ENCODE measurements around the gene SH3PXD2B. TPM values are rescaled to one million over a fixed set of nuclear protein-coding genes. Genes with fewer than 3 reads are reported as not detected.

SH3PXD2B gene
- total and polyA plus RNA-seq, 8 donors: 4.2 to 24.9 (median 11.0) TPM

DNA sequence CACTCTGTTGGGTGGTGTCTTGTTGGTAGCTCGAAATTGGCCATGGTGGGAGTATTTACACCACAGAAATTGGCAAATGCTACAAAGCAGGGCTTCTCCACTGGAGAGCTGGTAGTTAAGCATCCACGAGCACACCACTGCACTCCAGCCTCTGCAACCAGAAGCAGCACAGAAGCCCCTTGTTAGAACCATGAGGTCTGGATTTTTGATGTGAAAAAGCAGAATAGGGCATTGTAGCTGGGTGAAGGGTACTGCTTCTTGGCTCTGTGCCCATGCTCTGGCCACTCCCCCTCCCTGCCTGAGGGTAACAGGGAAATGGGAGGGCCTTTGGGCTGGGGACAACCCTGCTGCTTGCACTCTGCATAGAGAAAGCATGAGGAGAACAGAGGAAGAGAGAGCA, 89.6 kb downstream of the SH3PXD2B start:
- 89 to 98% methylated on average over 2 of the region's 2 CpGs for WGBS, 2 donors
- no peaks in the 10 kb centered on the region for H3K4me1 ChIP-seq
- DNase-seq: no peak
- peak in 1 of 4 donors; percentile 36 for ATAC-seq
- H3K4me3 ChIP-seq: no peak overlapping the region
- H3K36me3 ChIP-seq: no peaks in the 10 kb centered on the region
- no peaks in the 10 kb centered on the region for H3K27me3 ChIP-seq
- TF ChIP-seq, protein P1, sequence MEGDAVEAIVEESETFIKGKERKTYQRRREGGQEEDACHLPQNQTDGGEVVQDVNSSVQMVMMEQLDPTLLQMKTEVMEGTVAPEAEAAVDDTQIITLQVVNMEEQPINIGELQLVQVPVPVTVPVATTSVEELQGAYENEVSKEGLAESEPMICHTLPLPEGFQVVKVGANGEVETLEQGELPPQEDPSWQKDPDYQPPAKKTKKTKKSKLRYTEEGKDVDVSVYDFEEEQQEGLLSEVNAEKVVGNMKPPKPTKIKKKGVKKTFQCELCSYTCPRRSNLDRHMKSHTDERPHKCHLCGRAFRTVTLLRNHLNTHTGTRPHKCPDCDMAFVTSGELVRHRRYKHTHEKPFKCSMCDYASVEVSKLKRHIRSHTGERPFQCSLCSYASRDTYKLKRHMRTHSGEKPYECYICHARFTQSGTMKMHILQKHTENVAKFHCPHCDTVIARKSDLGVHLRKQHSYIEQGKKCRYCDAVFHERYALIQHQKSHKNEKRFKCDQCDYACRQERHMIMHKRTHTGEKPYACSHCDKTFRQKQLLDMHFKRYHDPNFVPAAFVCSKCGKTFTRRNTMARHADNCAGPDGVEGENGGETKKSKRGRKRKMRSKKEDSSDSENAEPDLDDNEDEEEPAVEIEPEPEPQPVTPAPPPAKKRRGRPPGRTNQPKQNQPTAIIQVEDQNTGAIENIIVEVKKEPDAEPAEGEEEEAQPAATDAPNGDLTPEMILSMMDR (IDR thresholded peaks at IDR 0.05): no peak
- H3K27ac ChIP-seq: no peak overlapping the region
- H3K9me3 ChIP-seq: no peaks in the 10 kb centered on the region
- intact Hi-C loops (cut with DNase I): no loop called here
- FAIRE-seq: no peak

DNA sequence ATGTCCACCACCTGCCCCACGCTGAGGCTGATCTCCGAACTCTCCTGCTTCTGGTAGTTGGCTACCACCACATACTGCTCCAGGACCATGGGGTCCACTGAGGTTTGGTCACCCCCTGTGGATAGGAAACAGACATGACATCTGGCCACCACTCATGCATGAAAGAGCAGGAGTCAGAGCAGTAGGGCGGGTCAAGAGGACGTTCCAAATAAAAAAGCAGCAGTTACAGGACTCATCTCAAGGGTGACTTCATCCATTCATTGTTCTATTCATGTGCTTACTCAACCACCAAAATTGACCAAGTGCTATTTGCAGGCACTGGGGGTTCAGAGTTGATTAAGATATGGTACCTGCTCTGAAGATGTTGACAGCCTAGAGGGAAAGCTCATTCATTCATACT, 91.6 kb downstream of the SH3PXD2B start:
- no peak for FAIRE-seq

DNA sequence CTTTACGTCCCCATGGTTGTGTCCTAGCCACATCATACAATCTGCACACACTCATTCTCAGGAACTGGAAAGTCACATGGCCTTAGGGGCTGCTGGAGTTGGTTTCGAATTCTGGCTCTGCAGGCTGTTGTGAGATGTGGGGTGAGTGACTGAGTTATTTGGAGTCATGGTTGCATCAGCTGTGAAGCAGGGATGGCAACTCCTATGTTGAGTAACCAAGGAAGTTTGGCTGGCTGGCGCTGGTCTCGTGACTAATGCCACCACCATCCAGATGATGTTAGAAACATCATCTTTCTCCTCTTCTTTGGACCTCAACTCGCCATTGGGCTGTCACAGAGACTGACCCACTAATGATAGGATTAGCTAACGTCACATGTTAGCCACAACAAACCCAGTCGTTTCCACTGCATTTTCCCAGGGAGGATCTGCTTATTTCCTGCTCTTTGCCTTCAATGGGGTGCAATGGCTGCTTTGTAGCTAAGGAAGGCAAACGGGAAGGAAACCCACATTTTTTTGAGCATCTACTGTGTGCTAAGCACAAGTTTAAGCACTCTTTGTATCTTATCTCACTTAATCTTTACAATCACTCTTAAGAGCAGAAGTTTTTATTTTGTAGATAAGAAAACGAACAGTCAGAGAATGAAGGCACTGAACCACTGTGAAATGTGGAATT, 92.6 kb downstream of the SH3PXD2B start:
- peak in 1 of 4 donors; percentile 65 for ATAC-seq
- H3K4me3 ChIP-seq: no peak overlapping the region
- H3K27ac ChIP-seq: no peak overlapping the region
- intact Hi-C loops (cut with DNase I): no loop called here
- no peak for FAIRE-seq
- H3K36me3 ChIP-seq: no peaks in the 10 kb centered on the region
- no peaks in the 10 kb centered on the region for H3K27me3 ChIP-seq
- DNase-seq: no peak
- TF ChIP-seq, protein P1 (IDR thresholded peaks at IDR 0.05): no peak
- H3K4me1 ChIP-seq: peaks cover 0 to 5% (median 0%) of the 10 kb centered on the region in 3 donors
- H3K9me3 ChIP-seq: no peaks in the 10 kb centered on the region
- 83 to 87% methylated on average over 9 of the region's 9 CpGs for WGBS, 2 donors

More for the DNA sequence above, 91.6 kb downstream of the SH3PXD2B start:
- TF ChIP-seq, protein P1 (IDR thresholded peaks at IDR 0.05): no peak
- Histone ChIP-seq H3K9me3 (no peaks in the 10 kb centered on the region), H3K27ac (no peak overlapping the region), H3K4me3 (no peak overlapping the region), H3K4me1 (peaks cover 0 to 3% (median 0%) of the 10 kb centered on the region in 3 donors), H3K27me3 (no peaks in the 10 kb centered on the region), H3K36me3 (no peaks in the 10 kb centered on the region)
- DNase-seq: no peak
- WGBS, 2 donors: 96% methylated on average over 4 of the region's 4 CpGs
- no peak for ATAC-seq
- intact Hi-C loops (cut with DNase I): no loop called here

DNA sequence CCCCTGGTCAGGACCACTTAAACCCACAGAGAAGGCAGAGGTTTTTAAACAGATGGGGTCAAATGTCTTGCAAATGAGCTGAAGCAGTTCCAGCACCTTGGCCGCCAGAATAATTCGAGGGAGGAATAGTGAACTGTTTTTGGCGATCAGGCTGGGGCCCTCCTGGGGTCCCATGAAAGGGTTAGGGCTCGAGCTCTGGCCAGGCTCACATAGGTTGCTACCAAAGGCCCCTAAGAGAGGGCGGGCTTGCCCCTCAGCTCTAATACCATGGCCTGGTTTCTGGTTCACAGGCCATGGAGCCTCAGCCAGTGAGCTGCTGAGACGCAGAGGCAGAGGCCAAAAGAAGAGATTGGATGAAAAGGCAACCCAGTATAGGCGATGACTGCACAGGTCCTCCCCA, 96.0 kb downstream of the SH3PXD2B start:
- intact Hi-C loops (cut with DNase I): no loop called here
- FAIRE-seq (no peak), DNase-seq (no peak), ATAC-seq (no peak)
- TF ChIP-seq, protein P1 (IDR thresholded peaks at IDR 0.05): no peak
- H3K4me3 ChIP-seq: no peak overlapping the region
- no peaks in the 10 kb centered on the region for H3K9me3 ChIP-seq
- H3K27me3 ChIP-seq: no peaks in the 10 kb centered on the region
- 91 to 94% methylated on average over 7 of the region's 7 CpGs for WGBS, 2 donors
- no peaks in the 10 kb centered on the region for H3K36me3 ChIP-seq
- no peak overlapping the region for H3K27ac ChIP-seq
- H3K4me1 ChIP-seq: peaks cover 14 to 19% (median 15%) of the 10 kb centered on the region in 3 donors

DNA sequence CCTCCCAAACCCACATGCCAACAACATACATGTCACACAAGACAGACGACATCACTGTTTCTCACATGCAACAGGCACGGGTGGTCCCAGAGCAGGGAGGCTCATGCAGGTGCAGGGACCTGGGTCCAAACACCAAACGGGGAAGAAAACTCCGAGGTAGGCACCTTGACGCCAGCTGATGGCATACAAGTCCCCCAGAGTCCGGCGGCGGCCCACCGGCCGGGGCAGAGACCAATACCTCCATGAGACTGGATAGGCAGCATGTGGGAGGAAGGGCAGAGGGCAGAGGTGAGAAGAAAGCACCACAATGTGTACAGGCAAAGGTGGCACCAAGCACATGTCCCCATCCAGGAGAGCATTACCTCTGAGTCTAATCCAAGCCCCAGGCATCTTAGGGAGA, 97.8 kb downstream of the SH3PXD2B start:
- TF ChIP-seq, protein P1 (IDR thresholded peaks at IDR 0.05): no peak
- FAIRE-seq (no peak), DNase-seq (peak in 1 of 6 donors; percentile 63), ATAC-seq (no peak)
- H3K27ac ChIP-seq: no peak overlapping the region
- intact Hi-C loops (cut with DNase I): no loop called here
- no peaks in the 10 kb centered on the region for H3K36me3 ChIP-seq
- 95 to 97% methylated on average over 10 of the region's 10 CpGs for WGBS, 2 donors
- H3K4me1 ChIP-seq: peaks cover 15 to 30% (median 20%) of the 10 kb centered on the region in 3 donors
- H3K4me3 ChIP-seq: no peak overlapping the region
- H3K27me3 ChIP-seq: no peaks in the 10 kb centered on the region
- H3K9me3 ChIP-seq: no peaks in the 10 kb centered on the region
